Stimulated activated CD4-positive, alpha-beta T cell treated with anti-CD3 and anti-CD28 coated beads, TNF-alpha, amount 100 ng/mL, for 1 hour (primary cell): Measurements from ENCODE around the gene PRKAB1.

Source experiments
- DNase-seq, 3 donors: peaks; one replicate each; pipeline ENCODE4 v3.0.0-alpha.2; 2020; ENCODE audit warnings: low read depth in 3 of 3, low spot score in 1 of 3

The PRKAB1 gene

GRCh38 chr12:119710965-119711551, 43.1 kb downstream of the PRKAB1 start:
- no peak for DNase-seq

- no peak for DNase-seq
Measured at GRCh38 chr12:119711693-119712092, 43.8 kb downstream of the PRKAB1 start.

- DNase-seq: no peak
Measured at GRCh38 chr12:119712721-119713120, 44.8 kb downstream of the PRKAB1 start.

- no peak for DNase-seq
Measured at GRCh38 chr12:119713551-119714031, 45.7 kb downstream of the PRKAB1 start.

- no peak for DNase-seq
Measured at GRCh38 chr12:119714614-119715267, 46.8 kb downstream of the PRKAB1 start.

GRCh38 chr12:119715268-119715620, 47.3 kb downstream of the PRKAB1 start:
- DNase-seq: no peak

GRCh38 chr12:119718141-119718540, 50.2 kb downstream of the PRKAB1 start:
- no peak for DNase-seq

GRCh38 chr12:119720349-119720748, 52.4 kb downstream of the PRKAB1 start:
- no peak for DNase-seq

GRCh38 chr12:119721306-119721705, 53.4 kb downstream of the PRKAB1 start:
- no peak for DNase-seq

- DNase-seq: no peak
Measured at GRCh38 chr12:119725523-119725922, 57.6 kb downstream of the PRKAB1 start.

GRCh38 chr12:119727600-119728443, 59.9 kb downstream of the PRKAB1 start:
- DNase-seq: no peak

GRCh38 chr12:119728444-119728745, 60.5 kb downstream of the PRKAB1 start:
- no peak for DNase-seq

GRCh38 chr12:119729871-119730270, 61.9 kb downstream of the PRKAB1 start:
- DNase-seq: no peak

- DNase-seq: no peak
Measured at GRCh38 chr12:119730381-119730780, 62.4 kb downstream of the PRKAB1 start.
